ENCODE data around the gene KLK2. TPM values are rescaled to one million over a fixed set of nuclear protein-coding genes. Genes with fewer than 3 reads are reported as not detected.

Gene KLK2
- total RNA-seq, 2 donors from 2014 or later, result not detected

DNA sequence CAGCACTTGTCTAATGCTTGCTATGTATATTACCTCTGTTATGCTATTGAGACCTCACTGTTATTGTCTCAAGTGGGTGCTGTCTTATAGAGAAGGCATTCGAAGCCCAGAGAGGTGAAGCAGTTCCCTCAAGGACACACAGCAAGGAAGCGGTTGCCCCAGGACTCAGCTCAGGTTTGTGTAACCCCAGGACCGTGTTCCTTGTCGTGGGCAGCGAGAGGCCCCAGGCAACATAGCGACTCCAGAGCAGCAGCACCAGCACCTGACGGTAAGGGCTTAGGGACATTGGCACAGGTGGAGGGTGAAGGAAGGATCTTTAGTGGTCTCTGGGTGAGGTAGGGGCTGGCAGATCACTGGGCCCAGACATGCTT is 42.2 kb upstream of the KLK2 start:
- H3K9ac ChIP-seq (ENCODE audit: low read depth in 2 of 2, low read length in 2 of 2), result peak overlapping the region; percentile 1 to 14
- no peak for DNase-seq
- TF ChIP-seq, protein P1, sequence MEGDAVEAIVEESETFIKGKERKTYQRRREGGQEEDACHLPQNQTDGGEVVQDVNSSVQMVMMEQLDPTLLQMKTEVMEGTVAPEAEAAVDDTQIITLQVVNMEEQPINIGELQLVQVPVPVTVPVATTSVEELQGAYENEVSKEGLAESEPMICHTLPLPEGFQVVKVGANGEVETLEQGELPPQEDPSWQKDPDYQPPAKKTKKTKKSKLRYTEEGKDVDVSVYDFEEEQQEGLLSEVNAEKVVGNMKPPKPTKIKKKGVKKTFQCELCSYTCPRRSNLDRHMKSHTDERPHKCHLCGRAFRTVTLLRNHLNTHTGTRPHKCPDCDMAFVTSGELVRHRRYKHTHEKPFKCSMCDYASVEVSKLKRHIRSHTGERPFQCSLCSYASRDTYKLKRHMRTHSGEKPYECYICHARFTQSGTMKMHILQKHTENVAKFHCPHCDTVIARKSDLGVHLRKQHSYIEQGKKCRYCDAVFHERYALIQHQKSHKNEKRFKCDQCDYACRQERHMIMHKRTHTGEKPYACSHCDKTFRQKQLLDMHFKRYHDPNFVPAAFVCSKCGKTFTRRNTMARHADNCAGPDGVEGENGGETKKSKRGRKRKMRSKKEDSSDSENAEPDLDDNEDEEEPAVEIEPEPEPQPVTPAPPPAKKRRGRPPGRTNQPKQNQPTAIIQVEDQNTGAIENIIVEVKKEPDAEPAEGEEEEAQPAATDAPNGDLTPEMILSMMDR (IDR thresholded peaks at IDR 0.05), result no peak
- H3K36me3 ChIP-seq, result no peaks in the 10 kb centered on the region
- no peaks in the 10 kb centered on the region for H3K27me3 ChIP-seq
- no peaks in the 10 kb centered on the region for H3K9me3 ChIP-seq
- intact Hi-C loops (cut with DNase I), result no loop called here
- no peak overlapping the region for H3K27ac ChIP-seq
- H3K4me1 ChIP-seq, result no peaks in the 10 kb centered on the region
- H3K4me3 ChIP-seq, result no peak overlapping the region

DNA sequence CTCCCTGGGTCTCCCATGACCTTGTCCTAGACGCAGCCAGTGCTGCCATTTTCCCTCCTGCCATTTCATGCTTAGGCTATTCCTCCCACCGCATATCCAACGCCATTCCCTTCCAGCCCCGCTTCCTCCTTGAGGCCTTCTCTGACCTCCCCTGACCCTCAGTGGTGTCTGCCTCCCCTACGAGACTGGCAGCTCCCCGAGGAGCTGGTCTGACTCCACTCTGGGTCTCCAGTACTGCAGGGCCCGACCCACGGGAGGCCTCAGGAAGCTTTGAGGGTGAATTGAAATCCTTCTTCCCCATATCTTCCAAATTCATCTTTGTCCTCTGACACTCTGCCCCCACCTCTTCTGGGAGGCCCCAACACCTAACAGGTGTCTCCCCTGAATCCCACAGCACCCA is 40.6 kb upstream of the KLK2 start:
- Histone ChIP-seq H3K9ac (ENCODE audit: low read depth in 2 of 2, low read length in 2 of 2) (no peak overlapping the region), H3K4me1 (no peaks in the 10 kb centered on the region), H3K9me3 (no peaks in the 10 kb centered on the region), H3K27ac (no peak overlapping the region), H3K27me3 (no peaks in the 10 kb centered on the region), H3K4me3 (no peak overlapping the region), H3K36me3 (no peaks in the 10 kb centered on the region)
- intact Hi-C loops (cut with DNase I), result no loop called here
- DNase-seq, result no peak
- TF ChIP-seq, protein P1 (IDR thresholded peaks at IDR 0.05), result no peak

DNA sequence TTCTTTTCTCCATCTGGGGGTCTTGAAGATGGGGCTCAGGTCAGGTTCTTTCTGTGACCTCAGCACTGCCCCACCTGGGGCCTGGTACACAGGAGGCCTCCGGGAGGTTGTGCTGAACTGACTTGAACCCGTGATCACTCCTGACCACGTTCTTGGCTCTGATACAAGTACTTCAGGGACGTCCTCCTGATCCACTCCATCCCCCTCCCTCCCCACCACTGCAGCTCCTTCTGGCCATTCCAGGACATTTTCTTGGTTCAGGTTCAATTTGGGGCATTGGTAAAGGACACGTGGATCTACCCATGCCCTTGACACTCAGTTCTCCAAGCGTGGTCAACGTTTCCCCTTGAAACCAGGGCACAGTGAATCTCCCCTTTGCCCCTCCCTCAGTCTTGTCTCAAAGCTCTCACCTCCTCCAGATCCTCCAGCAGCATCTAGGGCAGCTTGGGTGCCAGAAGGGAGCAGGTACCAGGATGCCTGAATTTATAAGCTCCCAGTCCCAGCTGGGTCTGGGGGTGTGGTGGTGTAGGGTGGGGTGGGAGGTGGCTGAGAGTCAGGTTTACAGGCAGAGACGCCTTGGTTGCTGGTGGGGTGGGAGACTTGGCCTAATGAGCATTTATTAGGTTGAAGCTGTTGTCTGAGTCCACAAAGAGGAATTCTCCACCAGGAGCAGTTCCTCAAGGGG is 40.0 kb upstream of the KLK2 start, which contains the start of gene KLK15:
Gene KLK15 (minus strand): TSS at position 458 of the 685 bp plus-strand sequence. CDS start 2,082 bp downstream, outside the sequence.
- Histone ChIP-seq H3K4me1 (no peaks in the 10 kb centered on the region), H3K27me3 (no peaks in the 10 kb centered on the region), H3K9ac (ENCODE audit: low read depth in 2 of 2, low read length in 2 of 2) (no peak within 1 kb of the TSS), H3K27ac (no peak within 1 kb of the TSS), H3K9me3 (no peaks in the 10 kb centered on the region), H3K36me3 (no peaks in the 10 kb centered on the region), H3K4me3 (no peak within 1 kb of the TSS)
- DNase-seq, result no peak
- intact Hi-C loops (cut with DNase I), result no loop called here
- TF ChIP-seq, protein P1 (IDR thresholded peaks at IDR 0.05), result no peak

DNA sequence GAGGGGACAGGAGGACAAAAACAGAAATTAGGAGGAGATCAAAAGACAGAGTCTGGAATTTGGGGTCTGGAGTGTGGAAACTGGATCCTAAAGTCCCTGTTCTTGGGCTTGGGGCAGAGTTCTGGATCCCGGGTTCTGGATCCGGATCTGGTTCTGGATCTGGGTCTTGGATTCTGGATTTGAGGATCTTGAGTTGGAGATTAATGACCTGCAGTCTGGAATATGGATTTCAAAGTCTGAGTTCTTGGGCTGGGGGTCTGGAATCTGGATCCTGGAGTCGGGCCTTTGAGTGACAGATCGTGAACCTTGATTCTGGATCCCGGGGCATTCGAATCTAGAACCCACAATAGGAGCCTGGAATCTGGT is 39.5 kb upstream of the KLK2 start:
- Histone ChIP-seq H3K27ac (no peak overlapping the region), H3K27me3 (no peaks in the 10 kb centered on the region), H3K4me3 (no peak overlapping the region), H3K9me3 (no peaks in the 10 kb centered on the region), H3K4me1 (no peaks in the 10 kb centered on the region), H3K9ac (ENCODE audit: low read depth in 2 of 2, low read length in 2 of 2) (no peak overlapping the region), H3K36me3 (no peaks in the 10 kb centered on the region)
- TF ChIP-seq, protein P1 (IDR thresholded peaks at IDR 0.05), result no peak
- no peak for DNase-seq
- intact Hi-C loops (cut with DNase I), result no loop called here

DNA sequence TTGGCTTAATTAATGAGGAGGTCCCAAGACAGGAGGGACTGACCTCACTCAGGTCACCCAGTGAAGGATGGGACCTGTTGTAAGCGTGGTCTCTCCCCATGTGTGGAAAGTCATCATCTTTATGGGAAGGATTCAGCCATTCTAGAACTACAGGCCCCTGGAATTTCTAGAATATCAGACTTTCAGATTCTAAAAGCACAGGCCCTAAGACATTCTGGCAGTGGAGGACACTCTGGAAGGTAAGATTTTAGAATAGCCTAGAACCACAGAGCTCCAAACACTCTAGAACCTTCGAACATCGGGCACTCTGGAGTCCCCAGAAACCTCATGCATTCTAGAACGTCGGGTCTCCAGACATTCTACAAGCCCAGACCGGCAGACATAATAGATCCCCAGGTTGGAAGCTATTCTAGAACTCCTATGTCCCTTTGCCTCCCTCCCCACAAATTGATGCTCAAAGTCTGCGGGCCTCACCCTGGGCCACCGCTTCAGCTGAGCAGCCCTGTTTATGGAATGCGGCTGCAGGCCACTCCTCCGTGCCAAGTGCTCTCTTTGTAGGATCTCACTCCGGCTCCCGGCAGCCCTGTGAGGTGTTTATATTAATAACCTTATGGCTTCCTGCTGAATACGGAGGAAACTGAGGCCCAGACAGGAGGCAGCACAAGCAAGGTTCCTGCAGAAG is 38.0 kb upstream of the KLK2 start:
- intact Hi-C loops (cut with DNase I), result no loop called here
- peak; percentile 62 for DNase-seq
- H3K36me3 ChIP-seq, result no peaks in the 10 kb centered on the region
- TF ChIP-seq, protein P1 (IDR thresholded peaks at IDR 0.05), result no peak
- peak overlapping the region; percentile 62 for H3K4me3 ChIP-seq
- peak overlapping the region; percentile 29 for H3K27ac ChIP-seq
- peak overlapping the region in 1 of 2 donors; percentile 69 for H3K9ac ChIP-seq (ENCODE audit: low read depth in 2 of 2, low read length in 2 of 2)
- no peaks in the 10 kb centered on the region for H3K27me3 ChIP-seq
- H3K4me1 ChIP-seq, result no peaks in the 10 kb centered on the region
- no peaks in the 10 kb centered on the region for H3K9me3 ChIP-seq
